HL-60 (cell line): ENCODE results near the gene STAMBPL1.

Source experiments
- DNase-seq, 2 experiments: peaks; one replicate each; pipeline ENCODE4 v3.0.0-alpha.2; 2010 to 2020; ENCODE audit warnings: low read depth in 1 of 2, low spot score in 1 of 2
- H3K27ac ChIP-seq: fragments of 250-450 bp; sonication (Bioruptor Pico); replicated peaks from 2 replicates; pipeline ENCODE4 v1.5.1; 2020; ENCODE audit warnings: mild to moderate bottlenecking, moderate library complexity
- H3K27me3 ChIP-seq: fragments of 250-450 bp; sonication (Bioruptor Pico); 2 replicates; pipeline ENCODE4 v1.5.1; 2021; ENCODE audit warnings: mild to moderate bottlenecking, moderate library complexity; ENCODE audit not compliant: insufficient read depth, poor library complexity, severe bottlenecking
- H3K4me3 ChIP-seq: replicated peaks from 2 replicates; pipeline ENCODE4 v1.5.1; 2011; ENCODE audit warnings: mild to moderate bottlenecking, control low read depth, low read length; ENCODE audit not compliant: insufficient read depth
- CTCF ChIP-seq: IDR thresholded peaks from one replicate; pipeline ENCODE4 v1.5.1; 2011; ENCODE audit warnings: low read length, control low read depth, inconsistent platforms; ENCODE audit not compliant: insufficient read depth
- GABPA ChIP-seq: IDR thresholded peaks from 2 replicates; pipeline ENCODE4 v1.6.1; 2012; ENCODE audit warnings: low read depth
- POLR2AphosphoS5 ChIP-seq: IDR thresholded peaks from 2 replicates; pipeline ENCODE4 v1.6.1; 2012; ENCODE audit warnings: low read depth
- REST ChIP-seq: IDR thresholded peaks from 2 replicates; pipeline ENCODE4 v1.6.1; 2012; ENCODE audit warnings: low read depth; ENCODE audit not compliant: insufficient replicate concordance
- SPI1 ChIP-seq: IDR thresholded peaks from 2 replicates; pipeline ENCODE4 v1.6.1; 2012; ENCODE audit warnings: low read depth, mild to moderate bottlenecking, borderline replicate concordance

STAMBPL1 gene

GRCh38 chr10:88852327-88852726, 27.7 kb upstream of the STAMBPL1 start:
- Histone ChIP-seq H3K27ac (peak overlapping the region; percentile 64), H3K27me3 (no peaks in the 10 kb centered on the region), H3K4me3 (peak overlapping the region; percentile 4; the same call in 1 of the 2 replicates)
- DNase-seq = no peak
- TF ChIP-seq REST = no peak
- no peak for TF ChIP-seq CTCF
- TF ChIP-seq GABPA = no peak
- no peak for TF ChIP-seq POLR2AphosphoS5
- no peak for TF ChIP-seq SPI1

GRCh38 chr10:88853155-88853881, 26.7 kb upstream of the STAMBPL1 start:
- H3K4me3 ChIP-seq = 0 out of 2 replicates have a peak overlapping the region, but pooled peaks have one; percentile 4
- peak; percentile 81 to 95 for DNase-seq
- H3K27me3 ChIP-seq = no peaks in the 10 kb centered on the region
- peak overlapping the region; percentile 64 for H3K27ac ChIP-seq
- TF ChIP-seq POLR2AphosphoS5 (peak; percentile 38; the same call in 1 of the 2 replicates), SPI1 (peak; percentile 97), GABPA (0 out of 2 replicates have a peak, but pooled peaks have one; percentile 30), REST (peak; percentile 37), CTCF (no peak)

GRCh38 chr10:88854684-88855083, 25.4 kb upstream of the STAMBPL1 start:
- no peak for DNase-seq
- H3K4me3 ChIP-seq = no peak overlapping the region
- TF ChIP-seq SPI1 (no peak), GABPA (no peak), CTCF (no peak), REST (no peak), POLR2AphosphoS5 (no peak)
- peak overlapping the region; percentile 63 for H3K27ac ChIP-seq
- H3K27me3 ChIP-seq = no peaks in the 10 kb centered on the region
